OCI-LY1 (cell line): ENCODE data around the gene PRELID1.

Source experiments
- H2AFZ ChIP-seq: fragments of 200-600 bp; sonication (generic), shearing (Covaris generic); 2 replicates; pipeline ENCODE4 v1.6.0; 2014; ENCODE audit warnings: antibody characterized with exemption, mild to moderate bottlenecking, low read length
- H3F3A ChIP-seq: fragments of 200-600 bp; sonication (generic), shearing (Covaris generic); 2 replicates; pipeline ENCODE4 v1.6.0; 2014; ENCODE audit warnings: mild to moderate bottlenecking, antibody characterized with exemption, low read length, moderate library complexity; ENCODE audit not compliant: insufficient read depth
- H3K27ac ChIP-seq: fragments of 200-600 bp; sonication (generic); 2 replicates; pipeline ENCODE4 v1.5.1; 2014; ENCODE audit warnings: low read length, mixed run types, mild to moderate bottlenecking, low read depth; ENCODE audit not compliant: poor library complexity, severe bottlenecking
- H3K27me3 ChIP-seq: fragments of 200-600 bp; sonication (generic); 2 replicates; pipeline ENCODE4 v1.6.0; 2014; ENCODE audit warnings: antibody characterized with exemption, mild to moderate bottlenecking, low read length, moderate library complexity; ENCODE audit not compliant: insufficient read depth
- H3K36me3 ChIP-seq: fragments of 200-600 bp; sonication (generic); 2 replicates; pipeline ENCODE4 v1.6.1; 2014; ENCODE audit warnings: mild to moderate bottlenecking, antibody characterized with exemption, low read length, moderate library complexity, mixed read lengths; ENCODE audit not compliant: insufficient read depth
- H3K4me1 ChIP-seq: fragments of 200-600 bp; sonication (generic); 2 replicates; pipeline ENCODE4 v1.5.1; 2014; ENCODE audit warnings: mild to moderate bottlenecking, low read length, moderate library complexity; ENCODE audit not compliant: insufficient read depth, severe bottlenecking
- H3K4me2 ChIP-seq: fragments of 200-600 bp; sonication (generic), shearing (Covaris generic); 2 replicates; pipeline ENCODE4 v1.6.1; 2014; ENCODE audit warnings: low read length
- H3K4me3 ChIP-seq: fragments of 200-600 bp; sonication (generic); 2 replicates; pipeline ENCODE4 v1.5.1; 2014; ENCODE audit warnings: low read length, low read depth, mild to moderate bottlenecking, mixed read lengths; ENCODE audit not compliant: poor library complexity, severe bottlenecking
- H3K79me2 ChIP-seq: fragments of 200-600 bp; shearing (Covaris generic); 2 replicates; pipeline ENCODE4 v1.6.1; 2016; ENCODE audit warnings: mixed run types, low read length, mixed read lengths; ENCODE audit not compliant: insufficient read depth
- H3K9ac ChIP-seq: fragments of 200-600 bp; sonication (generic), shearing (Covaris generic); 2 replicates; pipeline ENCODE4 v1.6.1; 2014; ENCODE audit warnings: mild to moderate bottlenecking, low read length, mixed read lengths
- H3K9me2 ChIP-seq: fragments of 200-600 bp; sonication (generic), shearing (Covaris generic); 2 replicates; pipeline ENCODE4 v1.6.1; 2014; ENCODE audit warnings: low read depth, mild to moderate bottlenecking, low read length, mixed read lengths
- H3K9me3 ChIP-seq: fragments of 200-600 bp; shearing (Covaris generic); 2 replicates; pipeline ENCODE4 v1.6.1; 2014; ENCODE audit warnings: low read length, mixed read lengths
- H4K20me1 ChIP-seq: fragments of 200-600 bp; sonication (generic), shearing (Covaris generic); 2 replicates; pipeline ENCODE4 v1.6.0; 2016; ENCODE audit warnings: mild to moderate bottlenecking, low read length; ENCODE audit not compliant: insufficient read depth
- CTCF ChIP-seq: fragments of 200-600 bp; sonication (generic), shearing (Covaris generic); IDR thresholded peaks from 2 replicates; pipeline ENCODE4 v1.5.1; 2017; ENCODE audit warnings: mild to moderate bottlenecking, antibody characterized with exemption, low read length, moderate library complexity, mixed read lengths
- EZH2 ChIP-seq: fragments of 200-600 bp; sonication (generic), shearing (Covaris generic); IDR thresholded peaks from 2 replicates; pipeline ENCODE4 v1.8.0; 2017; ENCODE audit warnings: borderline replicate concordance, mixed run types, mild to moderate bottlenecking, antibody characterized with exemption, low read length, moderate library complexity, mixed read lengths

The PRELID1 gene

GRCh38 chr5:177261510-177261909 lies 42.1 kb upstream of the PRELID1 start:
- Histone ChIP-seq H3K4me3 (no peak overlapping the region), H3K9me3 (no peaks in the 10 kb centered on the region), H3K36me3 (peaks cover 89% of the 10 kb centered on the region), H3K4me2 (no peak overlapping the region), H3F3A (no peaks in the 10 kb centered on the region), H3K27me3 (no peaks in the 10 kb centered on the region), H3K79me2 (no peaks in the 10 kb centered on the region), H3K4me1 (no peaks in the 10 kb centered on the region), H3K27ac (no peak overlapping the region), H2AFZ (no peak overlapping the region), H4K20me1 (no peaks in the 10 kb centered on the region), H3K9me2 (no peaks in the 10 kb centered on the region), H3K9ac (no peak overlapping the region)
- TF ChIP-seq EZH2: no peak

- Histone ChIP-seq H3K27ac (no peak overlapping the region), H3K9me2 (no peaks in the 10 kb centered on the region), H3K9ac (no peak overlapping the region), H3K9me3 (no peaks in the 10 kb centered on the region), H3F3A (no peaks in the 10 kb centered on the region), H3K27me3 (no peaks in the 10 kb centered on the region), H3K4me3 (no peak overlapping the region), H3K4me2 (no peak overlapping the region), H4K20me1 (no peaks in the 10 kb centered on the region), H2AFZ (no peak overlapping the region), H3K4me1 (no peaks in the 10 kb centered on the region), H3K79me2 (no peaks in the 10 kb centered on the region), H3K36me3 (peaks cover 81% of the 10 kb centered on the region)
- TF ChIP-seq CTCF (no peak), EZH2 (no peak)
Measured at GRCh38 chr5:177264178-177264577, 39.4 kb upstream of the PRELID1 start.

GRCh38 chr5:177265395-177265794 lies 38.2 kb upstream of the PRELID1 start:
- no peaks in the 10 kb centered on the region for H3K79me2 ChIP-seq
- no peak for TF ChIP-seq CTCF
- no peaks in the 10 kb centered on the region for H3K9me2 ChIP-seq
- no peak overlapping the region for H3K9ac ChIP-seq
- peaks cover 81% of the 10 kb centered on the region for H3K36me3 ChIP-seq
- H3F3A ChIP-seq: no peaks in the 10 kb centered on the region
- no peak overlapping the region for H3K4me2 ChIP-seq
- H3K4me3 ChIP-seq: no peak overlapping the region
- no peak overlapping the region for H3K27ac ChIP-seq
- H3K9me3 ChIP-seq: no peaks in the 10 kb centered on the region
- H3K4me1 ChIP-seq: no peaks in the 10 kb centered on the region
- no peaks in the 10 kb centered on the region for H4K20me1 ChIP-seq
- H2AFZ ChIP-seq: no peak overlapping the region
- H3K27me3 ChIP-seq: no peaks in the 10 kb centered on the region

GRCh38 chr5:177269232-177269895 lies 34.2 kb upstream of the PRELID1 start:
- no peaks in the 10 kb centered on the region for H3K9me2 ChIP-seq
- no peak overlapping the region for H3K9ac ChIP-seq
- H3K36me3 ChIP-seq: peaks cover 73% of the 10 kb centered on the region

More at GRCh38 chr5:177269232-177269895, 34.2 kb upstream of the PRELID1 start:
- H3K4me3 ChIP-seq: no peak overlapping the region
- H3K9me3 ChIP-seq: no peaks in the 10 kb centered on the region
- no peaks in the 10 kb centered on the region for H3K27me3 ChIP-seq
- H3K4me1 ChIP-seq: no peaks in the 10 kb centered on the region
- no peaks in the 10 kb centered on the region for H3K79me2 ChIP-seq
- H3K27ac ChIP-seq: no peak overlapping the region
- H4K20me1 ChIP-seq: no peaks in the 10 kb centered on the region
- no peaks in the 10 kb centered on the region for H3F3A ChIP-seq
- TF ChIP-seq EZH2: no peak
- no peak for TF ChIP-seq CTCF
- no peak overlapping the region for H3K4me2 ChIP-seq
- H2AFZ ChIP-seq: no peak overlapping the region
